Activated CD4-positive, alpha-beta T cell treated with anti-CD3 and anti-CD28 coated beads, Interleukin-2, amount 50 U/mL, for 4 hours (primary cell): ENCODE data around the gene CDH16.

Source experiments
- DNase-seq, 2 experiments: peaks; one replicate each; pipeline ENCODE4 v3.0.0-alpha.2; 2020

Gene CDH16

DNA sequence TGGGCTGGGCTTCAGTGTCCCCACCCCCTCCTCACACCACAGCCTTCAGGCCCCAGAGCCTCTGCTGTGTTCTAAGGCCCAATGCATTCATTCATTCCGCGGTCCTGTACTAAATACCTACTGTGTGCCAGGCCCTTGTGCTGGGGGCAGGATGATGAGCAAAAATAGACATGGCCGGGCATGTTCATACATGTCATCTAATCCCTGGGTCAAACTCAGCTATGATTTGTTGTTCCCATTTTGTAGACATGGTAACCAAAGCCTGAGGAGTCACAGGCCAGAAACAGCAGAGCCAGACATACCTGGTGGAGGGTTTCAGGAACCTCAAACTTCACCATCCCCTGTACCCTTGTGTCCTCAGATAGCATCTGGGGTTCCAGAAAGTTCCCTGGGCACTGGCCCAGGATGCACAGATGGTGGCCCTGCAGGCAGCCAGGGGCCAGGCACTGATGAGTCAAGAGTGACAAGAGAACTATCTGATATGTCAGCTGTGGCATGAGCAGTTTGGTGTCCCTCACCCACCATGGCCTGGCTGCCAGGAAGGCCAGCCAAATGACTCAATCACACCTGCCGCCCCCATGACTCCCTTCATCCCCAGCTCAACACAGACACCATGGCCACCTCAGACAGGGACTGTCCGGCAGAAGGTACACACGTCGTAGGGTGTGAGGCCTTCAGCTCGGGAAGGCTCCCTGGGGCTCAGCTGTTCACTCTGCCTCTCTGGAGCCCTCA lies 9.4 kb upstream of the CDH16 start:
- no peak for DNase-seq

DNA sequence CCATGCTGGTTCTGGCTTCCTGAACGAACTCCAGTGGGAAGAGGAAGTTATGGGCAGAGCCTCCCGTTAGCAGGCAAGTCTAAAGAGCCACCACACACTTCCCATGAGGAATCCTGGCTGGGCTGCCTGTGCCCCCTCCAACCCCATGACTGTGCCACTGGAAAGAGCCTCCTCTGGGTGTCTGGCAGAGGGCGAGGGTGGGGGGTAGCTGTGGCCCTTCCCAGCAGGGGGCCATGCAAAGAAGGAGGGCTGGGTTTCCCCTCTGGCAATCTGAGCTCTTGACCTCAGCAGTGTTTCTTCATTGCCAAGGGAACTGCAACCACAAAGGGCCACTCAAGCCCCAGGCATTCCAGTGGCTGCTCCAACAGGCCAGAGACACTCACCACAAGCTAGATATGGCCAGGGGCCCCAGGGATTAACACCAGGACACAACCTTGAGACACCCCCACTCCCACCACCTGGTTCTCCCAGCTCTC lies 8.3 kb upstream of the CDH16 start:
- no peak for DNase-seq

DNA sequence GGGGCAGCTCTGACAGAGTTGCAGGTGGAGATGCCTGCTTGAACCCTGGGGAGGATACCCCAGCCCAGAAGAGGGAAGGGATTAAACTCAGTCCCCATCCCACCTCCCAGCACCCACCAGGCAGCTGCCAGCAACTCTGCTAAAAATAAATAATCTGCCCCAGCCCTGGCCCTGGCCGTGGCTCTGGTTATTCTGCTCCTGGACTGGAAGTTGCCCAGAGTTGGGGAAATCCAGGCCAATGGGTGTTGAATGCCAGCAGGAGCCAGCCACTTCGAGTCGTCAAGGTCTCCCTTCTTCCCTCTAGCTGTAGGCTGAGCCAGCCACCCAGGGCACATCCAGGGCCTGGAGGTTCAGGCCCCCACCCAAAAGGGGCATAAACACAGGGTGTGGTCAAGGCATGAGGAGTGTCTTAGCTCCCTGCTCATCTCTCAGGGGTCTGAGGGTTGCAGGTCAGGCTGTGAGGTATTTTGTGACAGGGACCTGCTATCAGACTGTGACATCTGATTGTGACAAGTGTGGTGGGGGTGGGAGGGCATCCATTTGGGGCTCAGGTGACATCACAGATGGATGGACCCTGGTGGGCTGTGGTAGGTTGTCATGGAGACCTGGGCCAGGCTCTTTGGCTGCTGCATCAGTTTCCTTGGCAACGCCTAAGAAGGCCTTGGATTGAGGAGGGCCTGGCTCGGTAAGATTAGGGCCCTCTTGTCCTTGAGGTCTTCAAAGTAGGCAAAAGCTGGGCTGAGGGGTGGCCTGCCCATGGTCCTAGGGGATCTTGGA lies 7.7 kb upstream of the CDH16 start:
- DNase-seq = no peak

- no peak for DNase-seq
These were observed 6.7 kb upstream of the CDH16 start, which contains the start of gene RRAD for GRCh38 chr16:66925322-66925840. Gene RRAD, minus strand, starts transcription at chr16:66925535. Its CDS starts 356 bp downstream, at chr16:66925179.

GRCh38 chr16:66924527-66925321 lies 6.0 kb upstream of the CDH16 start:
- DNase-seq = no peak

DNA sequence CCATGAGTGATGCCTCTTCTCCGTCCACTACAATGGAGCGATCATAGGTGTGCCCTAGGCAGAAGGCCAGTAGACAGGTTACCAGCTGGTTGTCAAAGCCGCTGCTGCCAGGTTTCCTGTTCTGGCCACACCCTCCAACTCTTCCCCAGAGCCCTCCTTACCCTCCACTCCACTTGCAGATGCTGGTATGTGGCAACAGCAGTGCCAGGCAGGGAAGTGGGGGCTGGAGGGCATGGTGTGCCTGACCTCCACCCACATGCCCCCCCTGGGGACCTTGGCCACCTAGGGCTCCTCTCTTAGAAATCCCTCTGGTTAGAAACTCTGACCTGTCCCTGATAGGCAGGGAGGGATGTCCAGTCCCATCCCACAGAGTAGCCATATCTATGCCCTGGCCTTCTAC lies 5.2 kb upstream of the CDH16 start:
- DNase-seq = no peak

DNA sequence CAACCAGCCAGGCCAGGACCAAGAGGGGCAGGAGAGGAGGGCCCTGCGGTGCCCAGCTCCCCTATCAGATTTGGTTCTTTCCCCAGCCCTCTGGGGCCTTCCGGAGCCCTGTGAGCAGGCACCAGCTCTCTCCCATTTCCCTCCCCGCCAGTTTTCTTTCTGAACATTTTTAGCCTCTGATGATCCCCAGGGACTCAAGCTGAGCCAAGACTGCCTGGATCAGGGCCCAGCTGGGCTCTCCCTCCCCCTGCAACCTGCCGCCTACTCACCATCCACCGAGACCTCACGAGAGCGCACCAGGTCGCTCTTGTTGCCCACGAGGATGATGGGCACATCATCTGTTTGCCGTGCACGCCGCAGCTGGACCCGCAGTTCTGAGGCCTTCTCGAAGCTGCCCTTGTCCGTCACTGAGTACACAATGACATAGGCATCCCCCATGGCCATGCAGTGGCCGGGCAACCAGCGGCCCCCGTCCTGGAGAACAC lies 4.6 kb upstream of the CDH16 start:
- no peak for DNase-seq

DNA sequence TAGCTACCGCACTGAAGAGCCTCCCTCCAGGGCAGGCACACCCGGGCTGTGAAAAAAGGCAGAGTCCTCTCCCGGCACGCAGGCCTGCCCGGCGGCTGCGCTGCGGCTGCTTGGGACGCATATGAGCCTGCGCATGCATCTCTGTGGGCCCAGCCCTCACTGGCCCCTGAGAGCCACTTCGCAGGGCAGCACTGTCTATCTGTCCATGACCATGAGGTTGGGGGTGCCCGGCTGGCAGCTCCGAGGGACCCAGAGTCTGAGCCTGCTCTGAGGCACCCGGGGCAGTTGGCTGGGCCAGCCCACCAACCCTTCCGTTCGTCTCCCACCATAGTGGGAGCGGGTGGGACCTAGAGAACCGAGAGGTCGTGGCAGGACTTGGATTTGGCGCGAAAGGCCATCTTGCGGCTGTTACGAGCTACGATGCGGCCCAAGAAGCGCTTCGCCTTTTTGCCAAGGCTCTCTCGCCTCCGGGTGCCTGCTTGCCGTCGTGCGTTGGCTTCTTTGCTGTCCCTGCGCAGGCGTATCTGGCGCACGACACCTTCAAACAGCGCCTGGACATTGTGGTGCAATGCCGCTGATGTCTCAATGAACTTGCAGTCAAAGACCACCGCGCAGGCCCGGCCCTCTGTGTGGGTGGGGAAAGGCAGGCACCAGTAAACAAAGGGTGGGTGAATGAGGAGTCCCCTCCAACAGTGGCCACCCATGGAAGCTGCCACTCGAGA lies 3.2 kb upstream of the CDH16 start:
- no peak for DNase-seq

GRCh38 chr16:66920924-66921680 lies 2.4 kb upstream of the CDH16 start:
- DNase-seq = no peak

DNA sequence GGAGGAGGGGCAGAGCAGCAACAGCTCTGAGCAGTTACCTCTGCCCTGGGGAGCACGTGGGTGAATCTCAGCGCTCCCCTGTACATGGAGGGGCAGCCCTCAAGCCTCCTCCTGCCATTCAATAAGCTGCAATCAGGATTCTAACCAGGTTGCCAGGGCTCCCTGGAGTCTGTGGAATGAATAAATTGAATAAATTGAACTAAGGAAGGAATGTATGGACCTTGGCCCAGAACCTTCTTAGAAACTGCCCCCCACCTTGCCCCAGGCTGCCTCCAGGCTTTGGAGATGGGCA lies 1.6 kb upstream of the CDH16 start:
- no peak for DNase-seq

DNA sequence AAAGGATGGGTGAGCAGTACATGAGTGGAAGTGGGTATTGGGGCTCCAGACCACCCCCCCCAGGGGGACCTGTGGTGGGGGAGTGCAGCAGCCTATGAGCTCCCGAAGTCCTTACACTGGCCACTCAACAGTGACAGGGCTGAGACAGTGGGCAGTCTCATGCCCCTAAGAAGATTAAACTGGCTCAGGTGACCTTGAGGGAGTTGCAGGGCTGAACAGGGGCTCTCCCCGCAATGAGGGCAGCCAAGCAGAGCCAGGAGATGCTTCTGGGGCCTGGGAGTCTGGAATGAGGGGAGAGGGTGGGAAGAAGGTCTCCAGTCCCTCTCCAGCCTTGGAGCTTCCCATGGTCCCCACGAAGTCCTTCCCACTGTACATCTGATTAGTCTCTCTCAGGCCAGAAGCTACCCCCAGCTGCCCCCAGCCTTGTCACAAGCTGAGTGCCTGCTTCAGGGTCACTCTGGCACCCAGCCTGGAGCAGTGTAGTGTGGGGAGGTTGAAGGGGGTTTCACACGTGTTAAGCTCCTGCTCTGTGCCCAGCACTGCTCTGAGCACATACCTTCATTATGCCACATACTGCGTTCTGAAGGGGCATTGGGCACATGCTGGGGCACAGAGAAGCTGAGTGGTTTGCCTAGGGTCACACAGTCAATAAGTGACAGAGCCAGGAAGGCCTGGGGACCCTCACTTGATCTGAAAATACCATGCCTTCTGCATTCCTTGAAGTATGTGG lies 1.0 kb upstream of the CDH16 start:
- DNase-seq = no peak

GRCh38 chr16:66918355-66918754 lies 330 bp downstream of the CDH16 start:
- DNase-seq = no peak

GRCh38 chr16:66917741-66918140 lies 944 bp downstream of the CDH16 start:
- DNase-seq = no peak

GRCh38 chr16:66916518-66916917 lies 2.2 kb downstream of the CDH16 start:
- no peak for DNase-seq

DNA sequence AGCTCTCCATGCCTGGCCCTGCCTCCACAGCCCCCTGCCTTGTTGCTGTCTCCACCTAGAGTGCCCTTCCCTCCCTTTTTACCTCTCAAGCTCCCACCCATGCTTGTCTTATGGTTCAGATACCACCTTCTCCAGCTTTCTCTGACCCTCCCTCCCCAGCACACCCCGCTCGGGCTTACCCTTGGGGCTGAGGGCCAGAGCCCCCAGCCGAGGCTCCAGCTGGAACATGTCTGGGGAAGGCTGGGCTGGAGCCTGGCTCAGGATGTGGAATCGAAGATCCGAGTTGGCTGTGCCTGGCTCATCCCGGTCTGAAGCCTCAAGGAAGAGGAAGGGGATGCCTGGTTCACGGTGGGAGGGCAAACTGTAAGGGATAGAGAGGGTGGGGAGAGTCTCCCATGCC lies 3.6 kb downstream of the CDH16 start:
- DNase-seq = no peak

GRCh38 chr16:66914541-66914940 lies 4.1 kb downstream of the CDH16 start:
- no peak for DNase-seq

DNA sequence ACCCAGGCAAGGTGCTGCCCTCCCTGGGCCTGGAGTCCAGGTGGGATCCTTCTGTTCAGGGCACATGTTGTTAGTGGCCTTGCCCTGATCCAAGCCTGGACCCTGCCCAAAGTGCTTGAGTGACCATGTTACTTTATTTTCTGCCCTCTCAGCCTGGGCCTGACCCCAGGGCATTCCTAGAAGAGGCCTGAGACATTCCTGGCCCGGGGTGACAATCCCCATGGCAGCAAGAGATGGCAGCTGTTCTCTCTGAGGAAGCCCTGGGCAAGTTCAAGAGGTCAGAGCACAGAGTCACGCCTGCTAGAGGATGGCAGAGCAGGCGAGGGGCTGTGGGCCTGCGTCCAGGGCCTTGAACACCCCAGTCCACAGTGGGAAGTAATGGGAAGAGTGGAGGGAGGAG lies 5.0 kb downstream of the CDH16 start:
- DNase-seq = no peak

DNA sequence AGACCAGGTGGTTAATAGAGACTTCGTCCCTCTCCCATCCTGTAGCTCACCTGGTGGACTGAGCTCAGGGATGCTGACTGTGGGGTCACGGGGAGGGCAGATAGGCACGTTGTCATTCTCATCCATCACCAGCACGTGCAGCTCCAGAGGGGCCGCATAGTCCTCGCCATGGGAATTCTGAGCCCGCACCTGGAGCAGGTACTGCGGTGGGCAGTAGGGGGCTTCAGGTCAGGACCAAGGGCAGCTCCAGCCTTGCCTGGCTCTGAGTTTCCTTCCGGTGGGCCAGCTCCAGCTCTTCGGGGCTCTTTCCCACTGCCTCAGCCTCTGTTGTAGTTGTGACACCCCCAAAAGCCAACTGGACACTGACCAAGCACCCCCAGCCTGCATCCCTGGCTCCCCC lies 5.6 kb downstream of the CDH16 start:
- no peak for DNase-seq

- DNase-seq = no peak
These were observed 6.9 kb downstream of the CDH16 start for GRCh38 chr16:66911801-66912200.

- DNase-seq = no peak
These were observed 7.6 kb downstream of the CDH16 start for GRCh38 chr16:66911112-66911511.
